ENCODE data around the gene PEAK1.

PEAK1 gene

DNA sequence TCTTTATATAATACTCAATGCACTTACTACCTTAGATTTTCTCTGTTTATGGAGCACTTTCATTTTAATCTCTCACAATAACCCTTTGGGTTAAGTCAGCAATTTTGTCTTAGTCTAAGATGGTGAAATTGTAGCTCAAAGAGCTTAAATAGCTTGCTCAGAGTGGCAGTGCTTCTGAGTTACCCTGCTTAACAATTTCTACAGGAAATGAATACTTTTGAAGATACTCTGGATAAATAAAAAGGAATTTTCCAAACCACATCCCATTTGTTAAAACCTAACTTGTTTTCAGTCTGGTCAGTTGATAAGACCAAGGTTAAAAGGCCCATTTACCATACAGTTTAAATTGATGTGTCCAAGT, 38.0 kb upstream of the PEAK1 start:
- DNase-seq (ENCODE audit: low read depth) = peak; percentile 41
- no peak overlapping the region for H3K4me3 ChIP-seq (ENCODE audit: control insufficient read depth, low read depth, low read length)
- TF ChIP-seq, protein P1, sequence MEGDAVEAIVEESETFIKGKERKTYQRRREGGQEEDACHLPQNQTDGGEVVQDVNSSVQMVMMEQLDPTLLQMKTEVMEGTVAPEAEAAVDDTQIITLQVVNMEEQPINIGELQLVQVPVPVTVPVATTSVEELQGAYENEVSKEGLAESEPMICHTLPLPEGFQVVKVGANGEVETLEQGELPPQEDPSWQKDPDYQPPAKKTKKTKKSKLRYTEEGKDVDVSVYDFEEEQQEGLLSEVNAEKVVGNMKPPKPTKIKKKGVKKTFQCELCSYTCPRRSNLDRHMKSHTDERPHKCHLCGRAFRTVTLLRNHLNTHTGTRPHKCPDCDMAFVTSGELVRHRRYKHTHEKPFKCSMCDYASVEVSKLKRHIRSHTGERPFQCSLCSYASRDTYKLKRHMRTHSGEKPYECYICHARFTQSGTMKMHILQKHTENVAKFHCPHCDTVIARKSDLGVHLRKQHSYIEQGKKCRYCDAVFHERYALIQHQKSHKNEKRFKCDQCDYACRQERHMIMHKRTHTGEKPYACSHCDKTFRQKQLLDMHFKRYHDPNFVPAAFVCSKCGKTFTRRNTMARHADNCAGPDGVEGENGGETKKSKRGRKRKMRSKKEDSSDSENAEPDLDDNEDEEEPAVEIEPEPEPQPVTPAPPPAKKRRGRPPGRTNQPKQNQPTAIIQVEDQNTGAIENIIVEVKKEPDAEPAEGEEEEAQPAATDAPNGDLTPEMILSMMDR (conservative IDR thresholded peaks at IDR 0.05; ENCODE audit: control insufficient read depth, insufficient read depth, low read depth, low read length) = no peak

DNA sequence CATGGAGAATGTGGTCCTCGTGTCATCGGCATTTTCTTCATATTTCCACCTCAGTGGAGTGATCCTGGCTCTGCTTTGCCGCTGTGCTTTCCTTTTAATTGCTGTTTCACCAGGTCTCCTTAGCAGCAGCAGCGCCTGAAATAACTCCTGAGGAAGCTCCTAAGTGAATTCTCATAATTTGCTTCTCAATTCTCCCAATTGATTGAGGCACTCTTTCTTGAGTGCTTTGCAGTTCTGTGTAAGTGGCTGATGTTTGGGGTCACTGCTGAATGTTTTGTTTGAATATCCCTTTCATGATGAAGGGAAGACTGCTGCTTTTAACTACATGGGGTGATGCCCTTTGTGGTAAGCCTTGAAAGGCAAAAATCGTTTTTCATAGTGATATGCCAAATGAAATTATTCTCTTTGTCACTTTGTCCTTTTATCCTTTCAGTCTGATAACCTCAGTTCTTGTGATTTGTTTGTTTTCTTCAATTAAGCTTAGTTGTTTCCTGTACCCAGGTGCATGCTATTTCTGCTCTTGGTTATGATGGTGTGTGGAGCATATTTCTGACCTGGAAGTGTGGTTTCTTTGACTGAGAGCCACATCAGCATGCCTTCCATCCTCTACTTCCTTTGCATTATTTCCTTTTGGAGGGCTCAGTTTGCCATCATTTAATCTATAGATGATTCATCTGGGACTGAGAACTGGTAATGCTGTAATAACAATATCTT, 37.4 kb upstream of the PEAK1 start:
- no peak overlapping the region for H3K4me3 ChIP-seq (ENCODE audit: control insufficient read depth, low read depth, low read length)
- no peak for DNase-seq (ENCODE audit: low read depth)

DNA sequence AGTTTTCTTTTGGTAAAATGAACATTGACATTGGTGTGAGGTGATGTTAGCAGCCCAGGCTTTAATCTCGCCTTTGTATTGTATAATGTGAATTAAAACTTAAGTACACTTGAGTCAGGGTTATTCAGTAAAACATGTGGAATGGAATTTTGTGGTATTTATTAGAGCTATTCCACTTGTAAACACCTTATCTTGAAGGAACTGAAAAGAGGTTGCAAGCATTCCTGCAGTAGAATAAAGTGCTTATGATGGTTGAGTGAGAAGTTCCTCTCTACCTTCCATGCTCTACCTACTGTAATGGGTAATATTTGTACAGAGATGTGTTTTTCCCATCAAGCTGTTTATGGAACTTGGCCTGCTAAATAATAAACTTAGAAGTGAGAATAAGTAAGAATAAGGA, 36.8 kb upstream of the PEAK1 start:
- no peak for DNase-seq (ENCODE audit: low read depth)
- TF ChIP-seq, protein P1 (conservative IDR thresholded peaks at IDR 0.05; ENCODE audit: control insufficient read depth, insufficient read depth, low read depth, low read length) = no peak
- no peak overlapping the region for H3K4me3 ChIP-seq (ENCODE audit: control insufficient read depth, low read depth, low read length)

More for the DNA sequence above, 37.4 kb upstream of the PEAK1 start:
- TF ChIP-seq, protein P1 (conservative IDR thresholded peaks at IDR 0.05; ENCODE audit: control insufficient read depth, insufficient read depth, low read depth, low read length) = no peak

DNA sequence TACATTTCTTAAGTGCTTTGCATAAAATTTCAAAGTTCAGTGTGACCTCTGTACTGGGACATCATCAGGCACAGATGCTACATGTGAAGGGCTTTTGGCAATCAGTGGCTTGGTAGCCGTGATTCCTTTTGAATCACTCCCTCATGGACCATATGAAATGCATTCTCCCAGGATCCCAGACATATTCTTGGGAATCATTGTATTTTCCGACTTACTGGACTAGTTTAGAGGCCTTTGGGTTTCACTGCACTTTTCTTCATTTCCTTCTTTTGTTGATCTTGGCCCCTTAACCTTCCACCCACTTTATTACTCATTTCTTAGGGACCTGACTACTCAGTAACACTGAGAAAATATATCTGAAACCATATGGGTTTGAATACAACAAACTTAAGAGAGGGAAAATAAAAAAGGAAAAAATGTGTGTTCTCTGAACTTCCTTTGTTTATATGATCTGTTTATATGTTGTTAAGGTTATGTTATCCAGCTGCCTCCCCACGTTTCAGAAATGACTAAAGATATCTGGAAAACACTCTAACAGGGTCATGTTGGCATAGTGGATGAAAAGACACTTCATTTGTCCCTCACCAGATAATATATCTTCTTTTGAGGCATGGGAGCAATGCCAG, 35.9 kb upstream of the PEAK1 start:
- peak; percentile 94 for DNase-seq (ENCODE audit: low read depth)
- TF ChIP-seq, protein P1 (conservative IDR thresholded peaks at IDR 0.05; ENCODE audit: control insufficient read depth, insufficient read depth, low read depth, low read length) = no peak
- no peak overlapping the region for H3K4me3 ChIP-seq (ENCODE audit: control insufficient read depth, low read depth, low read length)

DNA sequence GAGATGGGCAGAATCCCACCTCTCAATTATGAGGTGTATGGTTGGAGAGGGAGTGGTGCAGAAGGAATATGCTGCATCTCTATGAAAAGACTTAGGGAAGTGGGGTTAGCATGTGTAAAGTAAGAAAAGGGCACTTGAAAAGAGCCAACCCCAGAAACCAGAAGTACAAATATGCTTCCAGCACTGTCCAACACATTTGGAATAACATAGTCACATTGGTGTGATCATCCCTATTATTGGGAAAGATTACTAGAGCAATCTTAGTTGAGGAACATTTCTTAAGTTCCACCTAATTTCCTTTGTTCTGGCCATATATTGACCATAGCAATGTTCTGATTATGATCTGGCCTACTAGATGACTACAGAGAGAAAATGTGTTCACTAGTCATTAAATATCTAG, 35.0 kb upstream of the PEAK1 start:
- TF ChIP-seq, protein P1 (conservative IDR thresholded peaks at IDR 0.05; ENCODE audit: control insufficient read depth, insufficient read depth, low read depth, low read length) = no peak
- no peak overlapping the region for H3K4me3 ChIP-seq (ENCODE audit: control insufficient read depth, low read depth, low read length)
- peak; percentile 19 for DNase-seq (ENCODE audit: low read depth)

DNA sequence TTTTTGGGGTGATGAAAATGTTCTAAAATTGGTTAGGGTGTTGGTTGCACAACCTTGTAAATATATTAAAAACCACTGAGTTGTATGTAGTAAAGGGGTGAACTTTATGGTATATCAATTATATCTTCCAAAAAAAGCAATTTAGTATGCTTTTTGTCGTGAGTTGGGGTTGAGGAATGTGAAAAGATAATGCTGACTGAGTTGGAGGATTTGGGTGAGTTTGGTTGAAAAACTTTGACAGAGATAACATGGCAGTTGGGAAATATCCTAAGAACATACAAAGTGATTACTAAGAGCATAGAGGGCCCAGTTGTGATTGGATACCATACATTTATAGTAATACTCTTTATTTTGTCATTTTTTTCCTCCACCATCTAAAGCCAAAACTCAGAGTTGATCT, 34.4 kb upstream of the PEAK1 start:
- TF ChIP-seq, protein P1 (conservative IDR thresholded peaks at IDR 0.05; ENCODE audit: control insufficient read depth, insufficient read depth, low read depth, low read length) = no peak
- peak; percentile 6 for DNase-seq (ENCODE audit: low read depth)
- no peak overlapping the region for H3K4me3 ChIP-seq (ENCODE audit: control insufficient read depth, low read depth, low read length)
